ENCODE results near the gene CCNB1IP1. TPM values are rescaled to one million over a fixed set of nuclear protein-coding genes. Genes with fewer than 3 reads are reported as not detected.

The CCNB1IP1 gene
- total RNA-seq, 1 donor from 2014 or later, result 91.1 TPM

DNA sequence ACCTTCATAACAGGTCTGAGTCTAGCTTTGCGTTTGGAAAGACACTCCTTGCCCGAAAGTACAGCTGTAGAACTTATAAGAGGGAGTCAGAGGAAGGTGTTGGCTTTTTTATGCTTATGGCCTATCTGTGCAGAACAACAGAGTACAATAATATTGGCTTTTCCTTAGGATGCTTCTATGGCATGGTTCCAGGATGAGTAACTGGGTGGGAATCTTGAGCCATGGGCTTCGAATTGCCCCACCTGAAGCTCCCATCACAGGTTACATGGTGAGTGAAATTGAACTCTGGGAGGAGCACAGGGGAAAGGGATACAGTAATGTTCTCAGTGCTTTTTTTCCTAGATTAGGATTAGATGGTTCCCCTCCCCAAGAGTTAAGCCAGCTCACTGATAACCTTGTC, 23.3 kb upstream of the CCNB1IP1 start:
- Mint-ChIP-seq H3K9me3 (ENCODE audit: unreplicated experiment) (no peaks in the 10 kb centered on the region), H3K27ac (ENCODE audit: unreplicated experiment) (no peak overlapping the region), H3K27me3 (ENCODE audit: unreplicated experiment) (peaks cover 6% of the 10 kb centered on the region), H3K4me3 (ENCODE audit: unreplicated experiment) (peak overlapping the region; percentile 23), H3K4me1 (ENCODE audit: unreplicated experiment) (peaks cover 17% of the 10 kb centered on the region), H3K36me3 (ENCODE audit: low read depth, unreplicated experiment) (peaks cover 55% of the 10 kb centered on the region)
- TF ChIP-seq, protein P1, sequence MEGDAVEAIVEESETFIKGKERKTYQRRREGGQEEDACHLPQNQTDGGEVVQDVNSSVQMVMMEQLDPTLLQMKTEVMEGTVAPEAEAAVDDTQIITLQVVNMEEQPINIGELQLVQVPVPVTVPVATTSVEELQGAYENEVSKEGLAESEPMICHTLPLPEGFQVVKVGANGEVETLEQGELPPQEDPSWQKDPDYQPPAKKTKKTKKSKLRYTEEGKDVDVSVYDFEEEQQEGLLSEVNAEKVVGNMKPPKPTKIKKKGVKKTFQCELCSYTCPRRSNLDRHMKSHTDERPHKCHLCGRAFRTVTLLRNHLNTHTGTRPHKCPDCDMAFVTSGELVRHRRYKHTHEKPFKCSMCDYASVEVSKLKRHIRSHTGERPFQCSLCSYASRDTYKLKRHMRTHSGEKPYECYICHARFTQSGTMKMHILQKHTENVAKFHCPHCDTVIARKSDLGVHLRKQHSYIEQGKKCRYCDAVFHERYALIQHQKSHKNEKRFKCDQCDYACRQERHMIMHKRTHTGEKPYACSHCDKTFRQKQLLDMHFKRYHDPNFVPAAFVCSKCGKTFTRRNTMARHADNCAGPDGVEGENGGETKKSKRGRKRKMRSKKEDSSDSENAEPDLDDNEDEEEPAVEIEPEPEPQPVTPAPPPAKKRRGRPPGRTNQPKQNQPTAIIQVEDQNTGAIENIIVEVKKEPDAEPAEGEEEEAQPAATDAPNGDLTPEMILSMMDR (IDR thresholded peaks at IDR 0.05; ENCODE audit: unreplicated experiment), result no peak
- DNase-seq (ENCODE audit: low spot score), result no peak

DNA sequence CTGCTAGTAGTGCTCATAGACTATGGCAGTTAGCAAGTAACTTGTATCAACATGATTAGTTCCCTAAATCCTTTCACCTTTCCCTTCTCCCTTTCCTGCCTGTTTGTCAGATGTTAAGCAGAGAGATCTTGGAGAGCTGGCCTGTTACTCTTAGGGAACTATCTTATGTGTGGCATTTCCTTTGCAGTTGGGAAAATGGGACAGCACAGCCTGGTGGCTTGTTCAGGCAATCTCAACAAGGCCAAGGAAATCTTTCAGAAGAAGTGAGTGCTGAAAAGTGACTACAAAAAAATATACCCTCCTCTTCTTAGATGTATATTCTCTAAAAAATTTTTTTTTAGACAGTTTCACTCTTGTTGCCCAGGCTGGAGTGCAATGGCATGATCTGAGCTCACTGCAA, 17.8 kb upstream of the CCNB1IP1 start:
- no peak overlapping the region for H3K4me3 Mint-ChIP-seq (ENCODE audit: unreplicated experiment)
- TF ChIP-seq, protein P1 (IDR thresholded peaks at IDR 0.05; ENCODE audit: unreplicated experiment), result no peak
- H3K9me3 Mint-ChIP-seq (ENCODE audit: unreplicated experiment), result no peaks in the 10 kb centered on the region
- no peaks in the 10 kb centered on the region for H3K4me1 Mint-ChIP-seq (ENCODE audit: unreplicated experiment)
- H3K36me3 Mint-ChIP-seq (ENCODE audit: low read depth, unreplicated experiment), result peaks cover 36% of the 10 kb centered on the region
- no peak for DNase-seq (ENCODE audit: low spot score)
- H3K27me3 Mint-ChIP-seq (ENCODE audit: unreplicated experiment), result peaks cover 3% of the 10 kb centered on the region
- H3K27ac Mint-ChIP-seq (ENCODE audit: unreplicated experiment), result no peak overlapping the region

DNA sequence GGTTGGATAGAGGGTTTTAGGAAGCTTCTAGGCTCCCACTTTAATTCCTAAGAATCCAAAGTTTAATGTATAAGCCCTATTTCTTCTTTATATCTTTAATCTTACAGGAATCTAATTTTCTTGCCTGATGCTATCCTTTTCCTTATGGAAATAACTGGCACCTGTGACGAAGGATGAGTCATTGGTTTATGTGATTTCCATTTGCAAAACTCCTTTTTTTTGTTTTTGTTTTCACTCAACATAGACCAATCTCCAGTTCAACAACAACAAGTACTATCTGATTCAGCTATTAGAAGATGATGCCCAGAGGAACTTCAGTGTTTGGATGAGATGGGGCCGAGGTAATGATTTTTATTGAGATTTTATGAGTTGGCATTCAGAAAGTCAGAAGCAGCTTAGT, 17.2 kb upstream of the CCNB1IP1 start:
- Mint-ChIP-seq H3K4me1 (ENCODE audit: unreplicated experiment) (no peaks in the 10 kb centered on the region), H3K9me3 (ENCODE audit: unreplicated experiment) (no peaks in the 10 kb centered on the region), H3K27ac (ENCODE audit: unreplicated experiment) (no peak overlapping the region), H3K27me3 (ENCODE audit: unreplicated experiment) (peaks cover 3% of the 10 kb centered on the region), H3K36me3 (ENCODE audit: low read depth, unreplicated experiment) (peaks cover 37% of the 10 kb centered on the region), H3K4me3 (ENCODE audit: unreplicated experiment) (peak overlapping the region; percentile 22)
- TF ChIP-seq, protein P1 (IDR thresholded peaks at IDR 0.05; ENCODE audit: unreplicated experiment), result no peak
- no peak for DNase-seq (ENCODE audit: low spot score)

DNA sequence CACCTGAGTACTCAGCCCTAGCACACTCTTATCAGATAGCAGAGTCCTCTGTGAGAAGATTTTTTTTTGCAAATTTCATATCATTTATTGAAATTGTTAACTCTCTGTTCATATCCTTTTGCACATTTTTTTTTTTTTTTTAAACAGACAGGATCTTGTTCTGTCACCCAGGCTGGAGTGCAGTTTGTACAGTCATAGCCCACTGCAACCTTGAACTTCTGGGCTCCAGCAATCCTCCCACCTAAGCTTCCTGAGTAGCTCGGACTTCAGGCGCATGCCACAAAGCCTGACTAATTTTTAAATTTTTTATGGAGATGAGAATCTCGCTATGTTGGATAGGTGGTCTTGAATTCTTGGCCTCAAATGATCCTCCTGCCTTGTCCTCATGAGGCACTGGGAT, 14.7 kb upstream of the CCNB1IP1 start:
- Mint-ChIP-seq H3K27ac (ENCODE audit: unreplicated experiment) (no peak overlapping the region), H3K4me3 (ENCODE audit: unreplicated experiment) (no peak overlapping the region), H3K36me3 (ENCODE audit: low read depth, unreplicated experiment) (peaks cover 30% of the 10 kb centered on the region), H3K4me1 (ENCODE audit: unreplicated experiment) (no peaks in the 10 kb centered on the region), H3K27me3 (ENCODE audit: unreplicated experiment) (peaks cover 7% of the 10 kb centered on the region), H3K9me3 (ENCODE audit: unreplicated experiment) (no peaks in the 10 kb centered on the region)
- DNase-seq (ENCODE audit: low spot score), result no peak
- TF ChIP-seq, protein P1 (IDR thresholded peaks at IDR 0.05; ENCODE audit: unreplicated experiment), result no peak

DNA sequence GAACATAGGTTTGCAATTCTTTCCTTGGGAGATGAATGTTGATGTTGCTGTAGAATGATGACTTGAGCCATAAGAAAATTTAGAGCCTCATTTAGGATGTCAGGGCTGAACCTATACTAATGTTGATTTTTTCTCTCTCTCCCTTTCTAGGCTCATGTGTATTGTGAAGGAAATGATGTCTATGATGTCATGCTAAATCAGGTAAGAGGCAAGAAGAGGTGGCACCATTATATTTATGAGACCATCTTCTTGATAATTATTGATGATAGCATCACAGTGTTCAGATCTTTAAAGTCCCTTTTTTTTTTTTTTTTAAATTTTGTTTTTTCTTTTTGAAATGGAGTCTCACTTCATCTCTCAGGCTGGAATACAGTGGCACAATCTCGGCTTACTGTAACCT, 13.6 kb upstream of the CCNB1IP1 start:
- H3K9me3 Mint-ChIP-seq (ENCODE audit: unreplicated experiment), result no peaks in the 10 kb centered on the region
- no peak overlapping the region for H3K4me3 Mint-ChIP-seq (ENCODE audit: unreplicated experiment)

More for the DNA sequence above, 13.6 kb upstream of the CCNB1IP1 start:
- DNase-seq (ENCODE audit: low spot score), result no peak
- TF ChIP-seq, protein P1 (IDR thresholded peaks at IDR 0.05; ENCODE audit: unreplicated experiment), result no peak
- Mint-ChIP-seq H3K27ac (ENCODE audit: unreplicated experiment) (no peak overlapping the region), H3K27me3 (ENCODE audit: unreplicated experiment) (peaks cover 7% of the 10 kb centered on the region), H3K4me1 (ENCODE audit: unreplicated experiment) (no peaks in the 10 kb centered on the region), H3K36me3 (ENCODE audit: low read depth, unreplicated experiment) (peaks cover 26% of the 10 kb centered on the region)
